ENCODE measurements around the gene FAM13A.

Gene FAM13A

GRCh38 chr4:88792821-88793220 is 264.2 kb downstream of the FAM13A start:
- H3K36me3 ChIP-seq (ENCODE audit: control insufficient read depth, insufficient read depth, low read length) = no peaks in the 10 kb centered on the region

DNA sequence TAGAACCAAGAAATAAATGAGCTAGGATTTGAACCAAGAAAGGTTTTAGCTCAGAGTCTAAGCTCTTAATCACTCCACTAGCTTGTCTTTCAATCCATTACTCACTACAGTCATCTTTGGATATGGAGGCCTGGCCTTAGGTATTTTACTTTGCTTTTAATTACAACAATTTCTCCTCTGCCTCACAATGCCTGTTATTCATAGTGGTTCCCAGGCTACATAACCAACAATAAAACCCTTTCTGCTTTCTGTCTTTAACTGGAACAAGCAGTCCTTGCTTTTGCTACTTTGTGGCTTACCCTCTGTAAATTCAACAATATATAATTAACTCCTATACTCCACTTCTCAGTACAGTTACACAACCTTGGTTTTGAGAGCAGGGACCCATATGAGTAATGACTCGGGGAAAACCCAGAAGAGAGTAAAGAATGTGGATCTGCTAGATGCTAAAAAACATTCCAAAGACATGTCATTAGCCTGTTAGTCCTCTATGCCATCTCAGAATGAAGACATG is 264.7 kb downstream of the FAM13A start:
- DNase-seq (ENCODE audit: extremely low read depth, insufficient read length) = peak; percentile 15
- TF ChIP-seq CTCF (IDR thresholded peaks at IDR 0.05; ENCODE audit: insufficient read depth, low read length, poor library complexity, severe bottlenecking) = no peak
- Histone ChIP-seq H3K27me3 (replicated peaks; ENCODE audit: control insufficient read depth, insufficient read depth, low read length) (no peaks in the 10 kb centered on the region; the same call in 1 of the 2 replicates), H3K4me3 (replicated peaks; ENCODE audit: low read depth, low read length) (no peak overlapping the region), H3K36me3 (ENCODE audit: control insufficient read depth, insufficient read depth, low read length) (no peaks in the 10 kb centered on the region)

More at GRCh38 chr4:88792821-88793220, 264.2 kb downstream of the FAM13A start:
- no peak for TF ChIP-seq CTCF (IDR thresholded peaks at IDR 0.05; ENCODE audit: insufficient read depth, low read length, poor library complexity, severe bottlenecking)
- Histone ChIP-seq H3K27me3 (replicated peaks; ENCODE audit: control insufficient read depth, insufficient read depth, low read length) (no peaks in the 10 kb centered on the region; the same call in 1 of the 2 replicates), H3K4me3 (replicated peaks; ENCODE audit: low read depth, low read length) (no peak overlapping the region)
- DNase-seq (ENCODE audit: extremely low read depth, insufficient read length) = no peak

- DNase-seq (ENCODE audit: extremely low read depth, insufficient read length) = no peak
- H3K27me3 ChIP-seq (replicated peaks; ENCODE audit: control insufficient read depth, insufficient read depth, low read length) = no peaks in the 10 kb centered on the region
- no peak overlapping the region for H3K4me3 ChIP-seq (replicated peaks; ENCODE audit: low read depth, low read length)
- TF ChIP-seq CTCF (IDR thresholded peaks at IDR 0.05; ENCODE audit: insufficient read depth, low read length, poor library complexity, severe bottlenecking) = peak; percentile 22
- H3K36me3 ChIP-seq (ENCODE audit: control insufficient read depth, insufficient read depth, low read length) = no peaks in the 10 kb centered on the region
Measured at GRCh38 chr4:88791274-88791673, 265.7 kb downstream of the FAM13A start.

DNA sequence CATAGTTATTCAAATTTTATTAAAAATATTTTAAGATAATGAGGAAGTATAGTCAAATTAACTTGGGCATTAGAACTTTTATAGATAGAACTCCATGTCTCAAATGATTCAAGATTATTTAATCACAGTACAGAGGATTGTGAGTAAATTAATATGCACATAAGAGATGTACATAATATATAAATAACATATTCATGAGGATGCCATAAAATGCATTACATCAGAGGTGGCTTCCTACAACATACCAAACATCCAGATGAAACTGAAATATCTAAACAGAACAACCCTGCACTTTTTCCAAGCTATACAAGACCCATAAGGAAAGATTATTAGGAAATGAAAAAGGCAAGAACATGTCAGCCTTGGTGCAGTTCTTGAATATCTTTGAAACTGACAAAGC is 268.1 kb downstream of the FAM13A start:
- H3K4me3 ChIP-seq (replicated peaks; ENCODE audit: low read depth, low read length) = no peak overlapping the region
- H3K36me3 ChIP-seq (ENCODE audit: control insufficient read depth, insufficient read depth, low read length) = no peaks in the 10 kb centered on the region
- TF ChIP-seq CTCF (IDR thresholded peaks at IDR 0.05; ENCODE audit: insufficient read depth, low read length, poor library complexity, severe bottlenecking) = no peak
- H3K27me3 ChIP-seq (replicated peaks; ENCODE audit: control insufficient read depth, insufficient read depth, low read length) = peaks cover 2% of the 10 kb centered on the region; the same call in 1 of the 2 replicates
- no peak for DNase-seq (ENCODE audit: extremely low read depth, insufficient read length)

- no peak for DNase-seq (ENCODE audit: extremely low read depth, insufficient read length)
- Histone ChIP-seq H3K27me3 (replicated peaks; ENCODE audit: control insufficient read depth, insufficient read depth, low read length) (peaks cover 2% of the 10 kb centered on the region; the same call in 1 of the 2 replicates), H3K36me3 (ENCODE audit: control insufficient read depth, insufficient read depth, low read length) (no peaks in the 10 kb centered on the region), H3K4me3 (replicated peaks; ENCODE audit: low read depth, low read length) (no peak overlapping the region)
- TF ChIP-seq CTCF (IDR thresholded peaks at IDR 0.05; ENCODE audit: insufficient read depth, low read length, poor library complexity, severe bottlenecking) = no peak
Measured at GRCh38 chr4:88788424-88788823, 268.6 kb downstream of the FAM13A start.

GRCh38 chr4:88786011-88786410 is 271.0 kb downstream of the FAM13A start:
- H3K4me3 ChIP-seq (replicated peaks; ENCODE audit: low read depth, low read length) = no peak overlapping the region
- H3K27me3 ChIP-seq (replicated peaks; ENCODE audit: control insufficient read depth, insufficient read depth, low read length) = peaks cover 2% of the 10 kb centered on the region; the same call in 1 of the 2 replicates
- TF ChIP-seq CTCF (IDR thresholded peaks at IDR 0.05; ENCODE audit: insufficient read depth, low read length, poor library complexity, severe bottlenecking) = no peak
- no peaks in the 10 kb centered on the region for H3K36me3 ChIP-seq (ENCODE audit: control insufficient read depth, insufficient read depth, low read length)
- no peak for DNase-seq (ENCODE audit: extremely low read depth, insufficient read length)

Measured in GM06990 (cell line).